Astrocyte (in vitro differentiated cells and primary cell): ENCODE data around the gene PKP4.

ENCODE experiments used
- EZH2 ChIP-seq: IDR thresholded peaks from 2 replicates; pipeline ENCODE4 v1.6.1; 2012; ENCODE audit warnings: mild to moderate bottlenecking, low read length, inconsistent platforms; ENCODE audit not compliant: insufficient read depth
- TF ChIP-seq, protein P1 (sequence below): IDR thresholded peaks from 2 replicates; pipeline ENCODE4 v1.5.1; 2011; ENCODE audit warnings: low read depth, mild to moderate bottlenecking, inconsistent platforms, low read length, moderate library complexity; ENCODE audit not compliant: insufficient read depth

GRCh38 chr2:158649846-158650245 is 193.1 kb downstream of the PKP4 start:
- TF ChIP-seq, protein P1, sequence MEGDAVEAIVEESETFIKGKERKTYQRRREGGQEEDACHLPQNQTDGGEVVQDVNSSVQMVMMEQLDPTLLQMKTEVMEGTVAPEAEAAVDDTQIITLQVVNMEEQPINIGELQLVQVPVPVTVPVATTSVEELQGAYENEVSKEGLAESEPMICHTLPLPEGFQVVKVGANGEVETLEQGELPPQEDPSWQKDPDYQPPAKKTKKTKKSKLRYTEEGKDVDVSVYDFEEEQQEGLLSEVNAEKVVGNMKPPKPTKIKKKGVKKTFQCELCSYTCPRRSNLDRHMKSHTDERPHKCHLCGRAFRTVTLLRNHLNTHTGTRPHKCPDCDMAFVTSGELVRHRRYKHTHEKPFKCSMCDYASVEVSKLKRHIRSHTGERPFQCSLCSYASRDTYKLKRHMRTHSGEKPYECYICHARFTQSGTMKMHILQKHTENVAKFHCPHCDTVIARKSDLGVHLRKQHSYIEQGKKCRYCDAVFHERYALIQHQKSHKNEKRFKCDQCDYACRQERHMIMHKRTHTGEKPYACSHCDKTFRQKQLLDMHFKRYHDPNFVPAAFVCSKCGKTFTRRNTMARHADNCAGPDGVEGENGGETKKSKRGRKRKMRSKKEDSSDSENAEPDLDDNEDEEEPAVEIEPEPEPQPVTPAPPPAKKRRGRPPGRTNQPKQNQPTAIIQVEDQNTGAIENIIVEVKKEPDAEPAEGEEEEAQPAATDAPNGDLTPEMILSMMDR = no peak
- TF ChIP-seq EZH2 = no peak
